Measurements from ENCODE around the gene SMIM13.

DNA sequence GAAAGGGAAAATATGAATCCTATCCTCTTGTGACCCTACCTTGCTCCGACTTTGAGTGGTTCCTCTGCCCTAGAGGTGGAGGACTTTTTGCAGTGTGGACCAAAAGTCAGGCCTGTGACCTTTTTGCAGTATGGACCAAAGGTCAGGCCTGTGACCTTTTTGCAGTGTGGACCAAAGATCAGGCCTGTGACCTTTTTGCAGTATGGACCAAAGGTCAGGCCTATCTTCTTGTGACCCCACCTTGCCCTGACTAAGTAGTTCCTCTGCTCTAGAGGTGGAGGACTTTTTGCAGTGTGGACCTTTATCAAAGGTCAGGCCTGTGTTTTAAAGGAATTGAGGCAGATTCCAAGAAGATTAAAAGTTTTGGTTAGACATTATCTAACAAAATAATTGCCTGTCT is 28.7 kb downstream of the SMIM13 start:
- TF ChIP-seq, protein P1, sequence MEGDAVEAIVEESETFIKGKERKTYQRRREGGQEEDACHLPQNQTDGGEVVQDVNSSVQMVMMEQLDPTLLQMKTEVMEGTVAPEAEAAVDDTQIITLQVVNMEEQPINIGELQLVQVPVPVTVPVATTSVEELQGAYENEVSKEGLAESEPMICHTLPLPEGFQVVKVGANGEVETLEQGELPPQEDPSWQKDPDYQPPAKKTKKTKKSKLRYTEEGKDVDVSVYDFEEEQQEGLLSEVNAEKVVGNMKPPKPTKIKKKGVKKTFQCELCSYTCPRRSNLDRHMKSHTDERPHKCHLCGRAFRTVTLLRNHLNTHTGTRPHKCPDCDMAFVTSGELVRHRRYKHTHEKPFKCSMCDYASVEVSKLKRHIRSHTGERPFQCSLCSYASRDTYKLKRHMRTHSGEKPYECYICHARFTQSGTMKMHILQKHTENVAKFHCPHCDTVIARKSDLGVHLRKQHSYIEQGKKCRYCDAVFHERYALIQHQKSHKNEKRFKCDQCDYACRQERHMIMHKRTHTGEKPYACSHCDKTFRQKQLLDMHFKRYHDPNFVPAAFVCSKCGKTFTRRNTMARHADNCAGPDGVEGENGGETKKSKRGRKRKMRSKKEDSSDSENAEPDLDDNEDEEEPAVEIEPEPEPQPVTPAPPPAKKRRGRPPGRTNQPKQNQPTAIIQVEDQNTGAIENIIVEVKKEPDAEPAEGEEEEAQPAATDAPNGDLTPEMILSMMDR (IDR thresholded peaks at IDR 0.05; ENCODE audit: low read depth, low read length, poor library complexity, severe bottlenecking) = no peak
- no peak for TF ChIP-seq EZH2phosphoT487 (IDR thresholded peaks at IDR 0.05; ENCODE audit: borderline replicate concordance, low read length)

Measured in DOHH2 (cell line).